ENCODE data around the gene CASP1.

DNA sequence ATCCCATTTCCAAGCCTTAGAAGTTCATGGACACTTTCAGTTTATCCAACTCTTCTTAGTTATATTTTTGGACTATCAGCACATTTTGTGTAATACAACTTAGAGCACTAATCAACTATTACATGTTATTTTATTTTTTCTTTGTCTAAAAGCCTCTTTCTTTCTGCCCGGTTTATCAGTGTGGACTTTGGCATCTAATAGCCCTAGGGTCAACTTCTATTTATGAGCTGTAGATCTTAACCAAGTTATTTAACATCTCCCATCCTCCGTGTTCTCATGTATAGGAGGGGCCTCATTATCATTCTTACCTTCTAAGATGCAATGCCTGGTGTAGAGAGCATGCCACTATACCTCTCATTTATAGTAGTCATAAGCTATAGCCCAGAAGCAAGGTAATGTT is 5.8 kb upstream of the CASP1 start:
- TF ChIP-seq POLR2AphosphoS5 (IDR thresholded peaks at IDR 0.05) = no peak
- TF ChIP-seq, protein P1, sequence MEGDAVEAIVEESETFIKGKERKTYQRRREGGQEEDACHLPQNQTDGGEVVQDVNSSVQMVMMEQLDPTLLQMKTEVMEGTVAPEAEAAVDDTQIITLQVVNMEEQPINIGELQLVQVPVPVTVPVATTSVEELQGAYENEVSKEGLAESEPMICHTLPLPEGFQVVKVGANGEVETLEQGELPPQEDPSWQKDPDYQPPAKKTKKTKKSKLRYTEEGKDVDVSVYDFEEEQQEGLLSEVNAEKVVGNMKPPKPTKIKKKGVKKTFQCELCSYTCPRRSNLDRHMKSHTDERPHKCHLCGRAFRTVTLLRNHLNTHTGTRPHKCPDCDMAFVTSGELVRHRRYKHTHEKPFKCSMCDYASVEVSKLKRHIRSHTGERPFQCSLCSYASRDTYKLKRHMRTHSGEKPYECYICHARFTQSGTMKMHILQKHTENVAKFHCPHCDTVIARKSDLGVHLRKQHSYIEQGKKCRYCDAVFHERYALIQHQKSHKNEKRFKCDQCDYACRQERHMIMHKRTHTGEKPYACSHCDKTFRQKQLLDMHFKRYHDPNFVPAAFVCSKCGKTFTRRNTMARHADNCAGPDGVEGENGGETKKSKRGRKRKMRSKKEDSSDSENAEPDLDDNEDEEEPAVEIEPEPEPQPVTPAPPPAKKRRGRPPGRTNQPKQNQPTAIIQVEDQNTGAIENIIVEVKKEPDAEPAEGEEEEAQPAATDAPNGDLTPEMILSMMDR (IDR thresholded peaks at IDR 0.05) = no peak
- TF ChIP-seq POLR2A (IDR thresholded peaks at IDR 0.05) = no peak

Measured in breast epithelium (tissue), 3 donors.